ENCODE measurements around the gene TMEM203.

GRCh38 chr9:137165250-137165836 lies 40.1 kb downstream of the TMEM203 start:
- TF ChIP-seq NR2C2 (CRISPR knock-in tag; IDR thresholded peaks at IDR 0.05) (no peak), SP1 (CRISPR knock-in tag; conservative IDR thresholded peaks at IDR 0.05) (no peak), FOXP1 (CRISPR knock-in tag; IDR thresholded peaks at IDR 0.05; ENCODE audit: borderline replicate concordance) (no peak), GABPB1 (CRISPR knock-in tag; IDR thresholded peaks at IDR 0.05) (no peak), ZSCAN18 (CRISPR knock-in tag; IDR thresholded peaks at IDR 0.05) (no peak), CTCF (IDR thresholded peaks at IDR 0.05) (no peak), NR3C1 (CRISPR knock-in tag; conservative IDR thresholded peaks at IDR 0.05; ENCODE audit: low read depth) (no peak), ZNF317 (CRISPR knock-in tag; IDR thresholded peaks at IDR 0.05; ENCODE audit: borderline replicate concordance, low read depth) (no peak), NFYB (CRISPR knock-in tag; conservative IDR thresholded peaks at IDR 0.05; ENCODE audit: low read depth) (no peak), ZNF671 (CRISPR knock-in tag; IDR thresholded peaks at IDR 0.05) (no peak)
- TF ChIP-seq, protein P1, sequence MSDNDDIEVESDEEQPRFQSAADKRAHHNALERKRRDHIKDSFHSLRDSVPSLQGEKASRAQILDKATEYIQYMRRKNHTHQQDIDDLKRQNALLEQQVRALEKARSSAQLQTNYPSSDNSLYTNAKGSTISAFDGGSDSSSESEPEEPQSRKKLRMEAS (CRISPR knock-in tag; IDR thresholded peaks at IDR 0.05): no peak

All from WTC11 (cell line).